Ovary (tissue), 3 donors: ENCODE results near the gene TNFAIP3.

ENCODE experiments used
- EP300 ChIP-seq: sonication (generic); formaldehyde crosslinking; IDR thresholded peaks from one replicate; pipeline ENCODE4 v1.6.1; 2017; ENCODE audit warnings: antibody characterized with exemption
- TF ChIP-seq, protein P1 (sequence below), 3 donors: fragments of 450-650 bp in 2 of 3; fragments of 200-600 bp in 1 of 3; IDR thresholded peaks; one replicate each; pipeline versions ENCODE4 v1.5.1 to v1.8.0; 2016 to 2022; ENCODE audit warnings: antibody characterized with exemption in 3 of 3, mild to moderate bottlenecking in 1 of 3
- donor health status: DM: no; HTN: no; CAD: no.

- TF ChIP-seq, protein P1, sequence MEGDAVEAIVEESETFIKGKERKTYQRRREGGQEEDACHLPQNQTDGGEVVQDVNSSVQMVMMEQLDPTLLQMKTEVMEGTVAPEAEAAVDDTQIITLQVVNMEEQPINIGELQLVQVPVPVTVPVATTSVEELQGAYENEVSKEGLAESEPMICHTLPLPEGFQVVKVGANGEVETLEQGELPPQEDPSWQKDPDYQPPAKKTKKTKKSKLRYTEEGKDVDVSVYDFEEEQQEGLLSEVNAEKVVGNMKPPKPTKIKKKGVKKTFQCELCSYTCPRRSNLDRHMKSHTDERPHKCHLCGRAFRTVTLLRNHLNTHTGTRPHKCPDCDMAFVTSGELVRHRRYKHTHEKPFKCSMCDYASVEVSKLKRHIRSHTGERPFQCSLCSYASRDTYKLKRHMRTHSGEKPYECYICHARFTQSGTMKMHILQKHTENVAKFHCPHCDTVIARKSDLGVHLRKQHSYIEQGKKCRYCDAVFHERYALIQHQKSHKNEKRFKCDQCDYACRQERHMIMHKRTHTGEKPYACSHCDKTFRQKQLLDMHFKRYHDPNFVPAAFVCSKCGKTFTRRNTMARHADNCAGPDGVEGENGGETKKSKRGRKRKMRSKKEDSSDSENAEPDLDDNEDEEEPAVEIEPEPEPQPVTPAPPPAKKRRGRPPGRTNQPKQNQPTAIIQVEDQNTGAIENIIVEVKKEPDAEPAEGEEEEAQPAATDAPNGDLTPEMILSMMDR (IDR thresholded peaks at IDR 0.05): no peak
- no peak for TF ChIP-seq EP300
Observed at GRCh38 chr6:137877113-137877512, 10.1 kb downstream of the TNFAIP3 start.
